Measurements from ENCODE around the gene URM1.

The URM1 gene

GRCh38 chr9:128385496-128386460, 14.6 kb downstream of the URM1 start:
- no peak for DNase-seq (ENCODE audit: low spot score)

- DNase-seq (ENCODE audit: low spot score) = no peak
Measured at GRCh38 chr9:128388150-128388549, 17.0 kb downstream of the URM1 start.

GRCh38 chr9:128389395-128390149, 18.4 kb downstream of the URM1 start:
- no peak for DNase-seq (ENCODE audit: low spot score)

GRCh38 chr9:128390150-128390812, 19.1 kb downstream of the URM1 start:
- DNase-seq (ENCODE audit: low spot score) = no peak

GRCh38 chr9:128390813-128391711, 19.9 kb downstream of the URM1 start:
- no peak for DNase-seq (ENCODE audit: low spot score)

GRCh38 chr9:128391956-128392301, 20.8 kb downstream of the URM1 start:
- DNase-seq (ENCODE audit: low spot score) = no peak

GRCh38 chr9:128392302-128393144, 21.3 kb downstream of the URM1 start:
- no peak for DNase-seq (ENCODE audit: low spot score)

- DNase-seq (ENCODE audit: low spot score) = no peak
Measured at GRCh38 chr9:128393145-128393775, 22.1 kb downstream of the URM1 start.

GRCh38 chr9:128393970-128394369, 22.8 kb downstream of the URM1 start:
- no peak for DNase-seq (ENCODE audit: low spot score)

- DNase-seq (ENCODE audit: low spot score) = no peak
Measured at GRCh38 chr9:128394379-128395168, 23.4 kb downstream of the URM1 start.

GRCh38 chr9:128396970-128397613, 25.9 kb downstream of the URM1 start:
- no peak for DNase-seq (ENCODE audit: low spot score)

- DNase-seq (ENCODE audit: low spot score) = no peak
Measured at GRCh38 chr9:128397831-128398230, 26.7 kb downstream of the URM1 start.

- no peak for DNase-seq (ENCODE audit: low spot score)
Measured at GRCh38 chr9:128399861-128400260, 28.7 kb downstream of the URM1 start.

GRCh38 chr9:128404560-128404959, 33.4 kb downstream of the URM1 start:
- DNase-seq (ENCODE audit: low spot score) = no peak

- no peak for DNase-seq (ENCODE audit: low spot score)
Measured at GRCh38 chr9:128405077-128405779, 34.1 kb downstream of the URM1 start.

GRCh38 chr9:128405780-128406171, 34.6 kb downstream of the URM1 start:
- DNase-seq (ENCODE audit: low spot score) = no peak

- no peak for DNase-seq (ENCODE audit: low spot score)
Measured at GRCh38 chr9:128406848-128407391, 35.7 kb downstream of the URM1 start.

- DNase-seq (ENCODE audit: low spot score) = no peak
Measured at GRCh38 chr9:128408963-128409431, 37.8 kb downstream of the URM1 start.
